ENCODE results near the gene COBL.

COBL gene

GRCh38 chr7:51316666-51317581, at the start of gene COBL:
Gene COBL, minus strand, starts transcription at chr7:51316809. Its CDS starts 176 bp downstream, at chr7:51316633.
- no peak for DNase-seq (ENCODE audit: low read depth)

GRCh38 chr7:51366172-51366728, 49.6 kb upstream of the COBL start:
- no peak for DNase-seq (ENCODE audit: low read depth)

GRCh38 chr7:51357821-51358220, 41.2 kb upstream of the COBL start:
- DNase-seq (ENCODE audit: low read depth): no peak

- DNase-seq (ENCODE audit: low read depth): no peak
Observed at GRCh38 chr7:51356849-51357516, 40.4 kb upstream of the COBL start.

- DNase-seq (ENCODE audit: low read depth): no peak
Observed at GRCh38 chr7:51354897-51355296, 38.3 kb upstream of the COBL start.

GRCh38 chr7:51354434-51354833, 37.8 kb upstream of the COBL start:
- no peak for DNase-seq (ENCODE audit: low read depth)

- DNase-seq (ENCODE audit: low read depth): no peak
Observed at GRCh38 chr7:51352174-51353100, 35.8 kb upstream of the COBL start.

- DNase-seq (ENCODE audit: low read depth): no peak
Observed at GRCh38 chr7:51351661-51352060, 35.1 kb upstream of the COBL start.

- DNase-seq (ENCODE audit: low read depth): no peak
Observed at GRCh38 chr7:51350546-51350896, 33.9 kb upstream of the COBL start.

GRCh38 chr7:51349820-51350545, 33.4 kb upstream of the COBL start:
- peak; percentile 6 for DNase-seq (ENCODE audit: low read depth)

GRCh38 chr7:51346126-51346525, 29.5 kb upstream of the COBL start:
- DNase-seq (ENCODE audit: low read depth): no peak

- no peak for DNase-seq (ENCODE audit: low read depth)
Observed at GRCh38 chr7:51344406-51345138, 28.0 kb upstream of the COBL start.

- no peak for DNase-seq (ENCODE audit: low read depth)
Observed at GRCh38 chr7:51340936-51341335, 24.3 kb upstream of the COBL start.

GRCh38 chr7:51340029-51340838, 23.6 kb upstream of the COBL start:
- no peak for DNase-seq (ENCODE audit: low read depth)

GRCh38 chr7:51335057-51335456, 18.4 kb upstream of the COBL start:
- no peak for DNase-seq (ENCODE audit: low read depth)

GRCh38 chr7:51329696-51330263, 13.2 kb upstream of the COBL start:
- DNase-seq (ENCODE audit: low read depth): no peak

- no peak for DNase-seq (ENCODE audit: low read depth)
Observed at GRCh38 chr7:51328351-51328801, 11.8 kb upstream of the COBL start.

- DNase-seq (ENCODE audit: low read depth): no peak
Observed at GRCh38 chr7:51327287-51327717, 10.7 kb upstream of the COBL start.

GRCh38 chr7:51326656-51327286, 10.2 kb upstream of the COBL start:
- no peak for DNase-seq (ENCODE audit: low read depth)
